GM12878 (cell line): ENCODE data around the gene CAMK2G. TPM values are rescaled to one million over a fixed set of nuclear protein-coding genes. Genes with fewer than 3 reads are reported as not detected.

Experiments used
- ATAC-seq: fragments of 200-7000 bp; cut with Tn5 transposase; 3 replicates; pipeline ENCODE4 v1.9.1; 2020; ENCODE audit warnings: mild to moderate bottlenecking, moderate library complexity
- BruUV-seq: library from RNA; stranded (reverse); fragments of 400-500 nt; replicated peaks from 2 replicates; lab custom pipeline; 2021; lab: Mats Ljungman, UMichigan
- CTCF ChIA-PET: fragments of 300-600 bp; sonication (Branson Sonifier 250); formaldehyde crosslinking; extraction: SDS; loops from one replicate; lab custom pipeline; 2021; ENCODE audit warnings: inconsistent platforms; lab: Yijun Ruan, JAX
- POLR2A ChIA-PET: fragments of 350-600 bp; formaldehyde crosslinking; extraction: SDS; loops from one replicate; lab custom pipeline; 2021; ENCODE audit warnings: inconsistent platforms; lab: Charles Lee
- RAD21 ChIA-PET: fragments of 300-600 bp; sonication (Branson Sonifier 250); formaldehyde crosslinking; loops from one replicate; lab custom pipeline; 2023; ENCODE audit warnings: antibody characterized with exemption; ENCODE audit not compliant: unreplicated experiment; lab: Charles Lee
- SMC1A ChIA-PET: fragments of 300-600 bp; sonication (Branson Sonifier 250); formaldehyde crosslinking; loops from one replicate; lab custom pipeline; 2023; ENCODE audit not compliant: unreplicated experiment, uncharacterized antibody; lab: Charles Lee
- DNase-seq: peaks from one replicate; pipeline ENCODE4 v3.0.0-alpha.2; 2011; ENCODE audit warnings: low read depth, low spot score
- FAIRE-seq: peaks from 3 replicates; lab custom pipeline; 2011; peaks lifted over from hg19 to GRCh38; lab: Jason Lieb, UNC
- H2AFZ ChIP-seq: 2 replicates; pipeline ENCODE4 v1.6.0; 2011; ENCODE audit warnings: low read depth, low read length, control low read depth; ENCODE audit not compliant: control insufficient read depth
- H3K27ac ChIP-seq: 2 replicates; pipeline ENCODE4 v1.5.1; 2011; ENCODE audit warnings: control low read depth; ENCODE audit not compliant: control insufficient read depth, insufficient read depth
- H3K27me3 ChIP-seq, 2 experiments: replicated peaks in 1 of 2; 2 replicates each; pipeline versions ENCODE4 v1.6.0 to v1.6.1; 2011; ENCODE audit warnings: low read length in 1 of 2; ENCODE audit not compliant: control insufficient read depth in 2 of 2, insufficient read depth in 2 of 2
- H3K36me3 ChIP-seq, 2 experiments: 2 replicates each; pipeline ENCODE4 v1.5.1; 2011; ENCODE audit warnings: low read length in 1 of 2; ENCODE audit not compliant: control insufficient read depth in 2 of 2, insufficient read depth in 2 of 2
- H3K4me1 ChIP-seq: 2 replicates; pipeline ENCODE4 v1.6.1; 2011; ENCODE audit warnings: mild to moderate bottlenecking, low read length, moderate library complexity, mixed read lengths; ENCODE audit not compliant: control insufficient read depth, insufficient read depth
- H3K4me2 ChIP-seq: 2 replicates; pipeline ENCODE4 v1.6.0; 2011; ENCODE audit warnings: control low read depth; ENCODE audit not compliant: control insufficient read depth, insufficient read depth
- H3K4me3 ChIP-seq: fragments of 200-600 bp; sonication (generic); 2 replicates; pipeline ENCODE4 v1.5.1; 2016
- H3K79me2 ChIP-seq: 2 replicates; pipeline ENCODE4 v1.6.0; 2011; ENCODE audit warnings: low read length; ENCODE audit not compliant: control insufficient read depth, insufficient read depth
- H3K9ac ChIP-seq: 2 replicates; pipeline ENCODE4 v1.8.0; 2011; ENCODE audit warnings: low read length, control low read depth, mixed read lengths; ENCODE audit not compliant: control insufficient read depth, insufficient read depth
- H3K9me3 ChIP-seq: replicated peaks from 3 replicates; pipeline ENCODE4 v1.5.1; 2011; ENCODE audit warnings: mild to moderate bottlenecking, low read length; ENCODE audit not compliant: control insufficient read depth, insufficient read depth
- H4K20me1 ChIP-seq: 2 replicates; pipeline ENCODE4 v1.6.0; 2011; ENCODE audit not compliant: control insufficient read depth, insufficient read depth
- CBFB ChIP-seq: IDR thresholded peaks from 2 replicates; pipeline ENCODE4 v1.6.1; 2016; ENCODE audit warnings: antibody characterized with exemption, low read depth
- CBX5 ChIP-seq: sonication (generic); IDR thresholded peaks from 2 replicates; pipeline ENCODE4 v1.6.1; 2016; ENCODE audit warnings: low read depth, moderate library complexity, mild to moderate bottlenecking, inconsistent platforms
- CREB1 ChIP-seq: IDR thresholded peaks from 2 replicates; pipeline ENCODE4 v1.6.1; 2012; ENCODE audit warnings: low read depth, mild to moderate bottlenecking, inconsistent platforms
- EED ChIP-seq: sonication (generic); IDR thresholded peaks from 2 replicates; pipeline ENCODE4 v1.6.1; 2016; ENCODE audit warnings: antibody characterized with exemption, low read depth
- IKZF1 ChIP-seq: fragments of 450-650 bp; conservative IDR thresholded peaks from 2 replicates; pipeline ENCODE4 v1.6.1; 2017; ENCODE audit warnings: antibody characterized with exemption, mild to moderate bottlenecking
- IKZF2 ChIP-seq, 2 experiments: fragments of 450-650 bp; IDR thresholded peaks; 2 replicates each; pipeline ENCODE4 v1.6.1; 2017; ENCODE audit warnings: mild to moderate bottlenecking in 2 of 2, moderate library complexity in 2 of 2
- NFIC ChIP-seq: IDR thresholded peaks from 2 replicates; pipeline ENCODE4 v1.6.1; 2012; ENCODE audit warnings: low read depth, mild to moderate bottlenecking, inconsistent platforms, low read length, moderate library complexity
- PAX5 ChIP-seq: IDR thresholded peaks from 2 replicates; pipeline ENCODE4 v1.6.1; 2011; ENCODE audit warnings: low read depth, low read length, borderline replicate concordance
- PML ChIP-seq: IDR thresholded peaks from 2 replicates; pipeline ENCODE4 v1.6.1; 2012; ENCODE audit warnings: low read length, inconsistent platforms
- POU2F2 ChIP-seq: IDR thresholded peaks from 3 replicates; pipeline ENCODE4 v1.6.1; 2011; ENCODE audit warnings: low read depth, mild to moderate bottlenecking, low read length, borderline replicate concordance
- RBBP5 ChIP-seq: fragments of 200-600 bp; sonication (generic); conservative IDR thresholded peaks from 2 replicates; pipeline ENCODE4 v1.6.1; 2016
- RUNX3 ChIP-seq: IDR thresholded peaks from 2 replicates; pipeline ENCODE4 v1.6.1; 2012; ENCODE audit warnings: low read length, inconsistent platforms
- SP1 ChIP-seq: IDR thresholded peaks from one replicate; pipeline ENCODE4 v1.6.1; 2011; ENCODE audit warnings: low read depth, low read length
- WGBS: methylation state at CpG from one replicate; pipeline ENCODE4 v1.1.6; 2016; ENCODE audit warnings: low lambda C conversion rate; ENCODE audit not compliant: insufficient replicate concordance, insufficient coverage; ENCODE audit errors: missing lambda C conversion rate; 5-methylcytosine and 5-hydroxymethylcytosine counted together
- in situ Hi-C: fragments of 300-500 bp; cut with MboI; formaldehyde crosslinking; loops from 9 replicates; pipeline ENCODE4 v1.14.3; 2018; ENCODE audit warnings: mixed read lengths
- intact Hi-C: fragments of 100-400 bp; cut with micrococcal nuclease; formaldehyde crosslinking; loops from one replicate; pipeline ENCODE4 v1.14.2; 2022; ENCODE audit not compliant: unreplicated experiment
- polyA plus RNA-seq, 11 experiments: library from polyadenylated mRNA; depleted of rRNA in 4 of 11; unstranded in 6 of 11; stranded (reverse) in 5 of 11; fragments of >200 nt; fragmentation: Nextera tagmentation in 4 of 11; fragmentation: Illumina TruSeq in 1 of 11; extraction: Ambion mirVana in 4 of 11; extraction: Trizol in 1 of 11; gene quantifications; 1 replicate in 1 of 11; 2 replicates in 10 of 11; pipeline versions ENCODE4 v1.2.1 to v1.2.3, GENCODE V29; 2011 to 2016; ENCODE audit warnings: inconsistent platforms in 2 of 11, missing spikeins in 2 of 11, low read depth in 1 of 11
- total RNA-seq, 4 experiments: library from RNA; depleted of rRNA in 3 of 4; stranded (reverse); fragments of >200 nt in 3 of 4; fragmentation: Illumina TruSeq in 1 of 4; extraction: Trizol in 1 of 4; gene quantifications; 2 replicates each; pipeline versions ENCODE4 v1.2.1 to v1.2.3, GENCODE V29; 2013 to 2021
- TF ChIP-seq, protein P1 (sequence below): fragments of 450-650 bp; IDR thresholded peaks from 2 replicates; pipeline ENCODE4 v1.6.1; 2017; ENCODE audit warnings: low read depth, mild to moderate bottlenecking, moderate library complexity
- TF ChIP-seq, protein P2 (sequence below): fragments of 450-650 bp; IDR thresholded peaks from 2 replicates; pipeline ENCODE4 v1.6.1; 2017; ENCODE audit warnings: antibody characterized with exemption, mild to moderate bottlenecking, moderate library complexity

CAMK2G gene
- total and polyA plus RNA-seq, 10 of the 15 experiments (the other 5 are each of a cell fraction or from before 2014, with no cell fraction given) = 5.5 to 24.3 (median 16.9) TPM

DNA sequence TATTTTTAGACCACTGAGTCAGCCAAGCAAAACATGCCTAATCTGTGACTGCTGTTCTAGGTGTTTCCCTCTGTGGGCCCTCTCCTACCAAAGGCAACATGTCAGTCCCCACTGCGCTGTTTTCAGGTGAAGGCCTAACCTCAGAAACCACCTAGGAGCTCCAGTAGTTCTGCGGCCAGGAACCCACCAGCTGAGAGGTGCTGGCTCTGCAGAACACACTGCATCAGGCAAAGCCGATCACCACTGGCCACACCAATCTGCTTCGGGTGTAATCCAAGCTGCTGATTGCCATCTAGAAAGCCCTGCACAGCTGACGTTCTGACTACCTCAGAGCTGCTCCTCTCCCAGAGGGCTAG lies 14.9 kb downstream of the CAMK2G start:
- Histone ChIP-seq H3K4me2 (peak overlapping the region; percentile 80; the same call in 1 of the 2 replicates), H4K20me1 (no peaks in the 10 kb centered on the region), H2AFZ (0 out of 2 replicates have a peak overlapping the region, but pooled peaks have one; percentile 5), H3K79me2 (no peaks in the 10 kb centered on the region; the same call in 1 of the 2 replicates), H3K27ac (peak overlapping the region; percentile 45), H3K27me3 (no peaks in the 10 kb centered on the region), H3K36me3 (peaks cover 8% of the 10 kb centered on the region in 2 experiments; a peak in 3 of 4 replicates), H3K9ac (no peak overlapping the region), H3K4me1 (peaks cover 43% of the 10 kb centered on the region), H3K4me3 (no peak overlapping the region), H3K9me3 (no peaks in the 10 kb centered on the region)
- SMC1A ChIA-PET = interaction anchor here (0.6 to 2.4 kb wide), 7 partner anchors 10 to 243 kb away, joined by 3 to 16 read pairs (median 4); partner anchors contain the start of gene CAMK2G
- WGBS = 5% methylated on average over 5 of the region's 5 CpGs
- in situ Hi-C loops = no loop called here
- CTCF ChIA-PET = interaction anchor here (0.7 to 2.2 kb wide), 10 partner anchors 9 to 222 kb away, joined by 3 to 29 read pairs (median 5); partner anchors contain the start of gene CAMK2G
- FAIRE-seq (peak; percentile 89), DNase-seq (peak; percentile 45), ATAC-seq (peak; percentile 79)
- BruUV-seq = no TSS peak
- TF ChIP-seq SP1 (no peak), PAX5 (0 out of 2 replicates have a peak, but pooled peaks have one; percentile 8), CBFB (peak; percentile 88), EED (peak; percentile 42; the same call in 1 of the 2 replicates), IKZF1 (0 out of 2 replicates have a peak, but pooled peaks have one; percentile 23), NFIC (peak; percentile 19; the same call in 1 of the 2 replicates), RUNX3 (peak; percentile 97), RBBP5 (no peak), POU2F2 (peak; percentile 20; the same call in 1 of the 3 replicates), CBX5 (no peak), PML (no peak), CREB1 (0 out of 2 replicates have a peak, but pooled peaks have one; percentile 11), IKZF2 (IDR thresholded peaks at IDR 0.05) (peak; percentile 27 to 47; a peak in 2 of 4 replicates)
- TF ChIP-seq, protein P1, sequence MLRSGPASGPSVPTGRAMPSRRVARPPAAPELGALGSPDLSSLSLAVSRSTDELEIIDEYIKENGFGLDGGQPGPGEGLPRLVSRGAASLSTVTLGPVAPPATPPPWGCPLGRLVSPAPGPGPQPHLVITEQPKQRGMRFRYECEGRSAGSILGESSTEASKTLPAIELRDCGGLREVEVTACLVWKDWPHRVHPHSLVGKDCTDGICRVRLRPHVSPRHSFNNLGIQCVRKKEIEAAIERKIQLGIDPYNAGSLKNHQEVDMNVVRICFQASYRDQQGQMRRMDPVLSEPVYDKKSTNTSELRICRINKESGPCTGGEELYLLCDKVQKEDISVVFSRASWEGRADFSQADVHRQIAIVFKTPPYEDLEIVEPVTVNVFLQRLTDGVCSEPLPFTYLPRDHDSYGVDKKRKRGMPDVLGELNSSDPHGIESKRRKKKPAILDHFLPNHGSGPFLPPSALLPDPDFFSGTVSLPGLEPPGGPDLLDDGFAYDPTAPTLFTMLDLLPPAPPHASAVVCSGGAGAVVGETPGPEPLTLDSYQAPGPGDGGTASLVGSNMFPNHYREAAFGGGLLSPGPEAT = 0 out of 2 replicates have a peak, but pooled peaks have one; percentile 18
- TF ChIP-seq, protein P2, sequence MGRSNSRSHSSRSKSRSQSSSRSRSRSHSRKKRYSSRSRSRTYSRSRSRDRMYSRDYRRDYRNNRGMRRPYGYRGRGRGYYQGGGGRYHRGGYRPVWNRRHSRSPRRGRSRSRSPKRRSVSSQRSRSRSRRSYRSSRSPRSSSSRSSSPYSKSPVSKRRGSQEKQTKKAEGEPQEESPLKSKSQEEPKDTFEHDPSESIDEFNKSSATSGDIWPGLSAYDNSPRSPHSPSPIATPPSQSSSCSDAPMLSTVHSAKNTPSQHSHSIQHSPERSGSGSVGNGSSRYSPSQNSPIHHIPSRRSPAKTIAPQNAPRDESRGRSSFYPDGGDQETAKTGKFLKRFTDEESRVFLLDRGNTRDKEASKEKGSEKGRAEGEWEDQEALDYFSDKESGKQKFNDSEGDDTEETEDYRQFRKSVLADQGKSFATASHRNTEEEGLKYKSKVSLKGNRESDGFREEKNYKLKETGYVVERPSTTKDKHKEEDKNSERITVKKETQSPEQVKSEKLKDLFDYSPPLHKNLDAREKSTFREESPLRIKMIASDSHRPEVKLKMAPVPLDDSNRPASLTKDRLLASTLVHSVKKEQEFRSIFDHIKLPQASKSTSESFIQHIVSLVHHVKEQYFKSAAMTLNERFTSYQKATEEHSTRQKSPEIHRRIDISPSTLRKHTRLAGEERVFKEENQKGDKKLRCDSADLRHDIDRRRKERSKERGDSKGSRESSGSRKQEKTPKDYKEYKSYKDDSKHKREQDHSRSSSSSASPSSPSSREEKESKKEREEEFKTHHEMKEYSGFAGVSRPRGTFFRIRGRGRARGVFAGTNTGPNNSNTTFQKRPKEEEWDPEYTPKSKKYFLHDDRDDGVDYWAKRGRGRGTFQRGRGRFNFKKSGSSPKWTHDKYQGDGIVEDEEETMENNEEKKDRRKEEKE = no peak
- POLR2A ChIA-PET = interaction anchor here (1.0 to 1.5 kb wide), 3 partner anchors 10 to 19 kb away, joined by 5 to 8 read pairs (median 5); no protein-coding TSS in a partner anchor
- RAD21 ChIA-PET = interaction anchor here (0.6 to 12.8 kb wide), 5 partner anchors 10 to 104 kb away, joined by 3 to 149 read pairs (median 3); partner anchors contain the start of gene CAMK2G
- intact Hi-C loops = no loop called here
